SH-SY5Y (cell line): ENCODE data around the gene NRTN.

Experiments
- GATA2 ChIP-seq: IDR thresholded peaks from 2 replicates; pipeline ENCODE4 v1.6.1; 2011; ENCODE audit warnings: mild to moderate bottlenecking, low read depth, low read length
- GATA3 ChIP-seq: IDR thresholded peaks from 2 replicates; pipeline ENCODE4 v1.6.1; 2011; ENCODE audit warnings: low read depth, mild to moderate bottlenecking, low read length, moderate library complexity

- TF ChIP-seq GATA2 (no peak), GATA3 (no peak)
Measured at GRCh38 chr19:5827342-5827890, 22.5 kb downstream of the NRTN start.
